Activated CD8-positive, alpha-beta T cell treated with anti-CD3 and anti-CD28 coated beads for 36 hours (primary cell): Measurements from ENCODE around the gene PTGER1. TPM values are rescaled to one million over a fixed set of nuclear protein-coding genes. Genes with fewer than 3 reads are reported as not detected.

ENCODE experiments used
- ATAC-seq: fragments of 200-7000 bp; cut with Tn5 transposase; one replicate; pipeline ENCODE4 v1.10.0; 2021; ENCODE audit warnings: mild to moderate bottlenecking, moderate library complexity
- CTCF ChIA-PET: fragments of 350-600 bp; sonication (Branson Sonifier 250); formaldehyde crosslinking; loops from one replicate; lab custom pipeline; 2021; ENCODE audit warnings: antibody characterized with exemption; lab: Charles Lee
- POLR2A ChIA-PET: fragments of 350-600 bp; sonication (Branson Sonifier 250); formaldehyde crosslinking; loops from one replicate; lab custom pipeline; 2021; ENCODE audit warnings: antibody characterized with exemption; lab: Charles Lee
- DNase-seq: peaks from one replicate; pipeline ENCODE4 v3.0.0-alpha.2; 2020
- H3K27ac Mint-ChIP-seq: one replicate; pipeline ENCODE4 v1.8.0; 2021; ENCODE audit warnings: mild to moderate bottlenecking, mixed read lengths
- H3K27me3 Mint-ChIP-seq: one replicate; pipeline ENCODE4 v1.8.0; 2021; ENCODE audit warnings: mixed read lengths
- H3K36me3 Mint-ChIP-seq: one replicate; pipeline ENCODE4 v1.8.0; 2021; ENCODE audit warnings: low read depth, mixed read lengths
- H3K4me1 Mint-ChIP-seq: one replicate; pipeline ENCODE4 v1.8.0; 2021; ENCODE audit warnings: low read depth, mixed read lengths
- H3K4me3 Mint-ChIP-seq: one replicate; pipeline ENCODE4 v1.8.0; 2021; ENCODE audit warnings: mild to moderate bottlenecking, moderate library complexity, mixed read lengths
- H3K9me3 Mint-ChIP-seq: one replicate; pipeline ENCODE4 v1.8.0; 2021; ENCODE audit warnings: mixed read lengths
- CTCF ChIP-seq: fragments of 200-600 bp; IDR thresholded peaks from one replicate; pipeline ENCODE4 v1.8.0; 2022; ENCODE audit warnings: antibody characterized with exemption, mild to moderate bottlenecking
- intact Hi-C: fragments of 100-400 bp; cut with micrococcal nuclease; formaldehyde crosslinking; loops from one replicate; pipeline ENCODE4 v1.10.0; 2022
- total RNA-seq, 2 experiments: library from RNA; stranded (reverse); gene quantifications; one replicate each; pipeline ENCODE4 v1.2.3, GENCODE V29; 2021

Gene PTGER1
- total RNA-seq, 2 experiments from 2014 or later: 0.43 TPM

DNA sequence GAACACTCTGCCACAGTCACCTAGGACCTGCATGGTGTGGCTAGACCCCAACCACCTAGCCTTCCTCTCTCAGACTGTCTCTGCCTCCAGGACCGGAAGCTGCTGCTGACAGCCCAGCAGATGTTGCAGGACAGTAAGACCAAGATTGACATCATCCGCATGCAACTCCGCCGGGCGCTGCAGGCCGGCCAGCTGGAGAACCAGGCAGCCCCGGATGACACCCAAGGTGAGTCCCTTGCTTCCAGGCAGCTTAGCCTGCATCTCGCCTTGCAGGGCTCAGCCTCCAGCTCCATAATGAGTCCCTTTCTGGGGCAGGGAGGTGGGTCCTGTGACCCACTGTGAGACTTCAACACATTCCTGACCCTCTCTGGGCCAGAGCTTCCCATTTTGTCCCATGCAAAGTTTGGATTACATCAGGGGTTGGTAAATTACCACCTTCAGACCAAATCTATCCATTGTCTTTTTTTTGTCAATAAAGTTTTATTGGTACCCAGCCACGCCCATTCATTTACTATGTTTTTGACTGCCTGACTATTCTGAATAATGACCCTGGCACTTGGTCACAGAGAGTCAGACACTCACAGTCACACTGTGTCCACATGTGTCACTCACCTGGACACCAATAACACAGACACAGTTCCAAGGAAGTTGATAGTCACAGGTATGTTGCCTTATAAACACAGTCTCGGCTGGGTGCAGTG, 28.7 kb downstream of the PTGER1 start:
- POLR2A ChIA-PET: interaction anchor here (0.5 kb wide), 1 partner anchor 19 kb away, joined by 3 read pairs; no protein-coding TSS in a partner anchor
- H3K4me1 Mint-ChIP-seq: peaks cover 14% of the 10 kb centered on the region

DNA sequence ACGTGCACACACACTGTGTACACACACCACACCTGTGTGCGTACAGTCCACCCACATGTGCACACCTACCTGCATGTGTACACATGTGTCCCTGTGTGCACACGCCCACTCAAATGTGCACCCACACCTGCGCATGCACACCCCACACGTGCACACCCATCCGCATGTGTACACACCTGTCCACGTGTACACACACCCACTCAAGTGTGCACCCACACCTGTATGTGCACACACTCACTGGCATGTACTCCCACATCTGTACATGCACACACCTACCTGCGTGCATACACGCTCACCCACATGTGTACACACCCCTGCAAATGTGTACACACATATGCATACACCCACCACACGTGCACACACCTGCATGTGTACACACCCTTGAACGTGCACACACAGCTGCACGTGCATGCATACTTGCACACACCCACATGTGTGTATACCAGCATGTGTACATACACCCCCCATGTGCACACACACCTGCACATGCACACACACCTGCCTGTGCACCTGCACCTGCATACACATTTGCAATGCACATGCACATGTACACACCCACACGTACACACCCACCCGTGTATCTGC, 31.4 kb downstream of the PTGER1 start:
- ChIA-PET CTCF (no interaction called here), POLR2A (no interaction called here)
- Mint-ChIP-seq H3K9me3 (no peaks in the 10 kb centered on the region), H3K4me1 (peaks cover 29% of the 10 kb centered on the region), H3K36me3 (peaks cover 49% of the 10 kb centered on the region), H3K27ac (no peak overlapping the region), H3K4me3 (no peak overlapping the region), H3K27me3 (no peaks in the 10 kb centered on the region)
- intact Hi-C loops: no loop called here
- no peak for DNase-seq
- ATAC-seq: no peak
- no peak for TF ChIP-seq CTCF

More for the DNA sequence above, 28.7 kb downstream of the PTGER1 start:
- CTCF ChIA-PET: interaction anchor here (1.0 to 1.5 kb wide), 3 partner anchors 21 to 85 kb away, joined by 3 read pairs; no protein-coding TSS in a partner anchor
- Mint-ChIP-seq H3K27ac (no peak overlapping the region), H3K9me3 (no peaks in the 10 kb centered on the region), H3K36me3 (peaks cover 55% of the 10 kb centered on the region), H3K4me3 (no peak overlapping the region), H3K27me3 (no peaks in the 10 kb centered on the region)
- ATAC-seq (no peak), DNase-seq (no peak)
- intact Hi-C loops: no loop called here
- TF ChIP-seq CTCF: no peak

DNA sequence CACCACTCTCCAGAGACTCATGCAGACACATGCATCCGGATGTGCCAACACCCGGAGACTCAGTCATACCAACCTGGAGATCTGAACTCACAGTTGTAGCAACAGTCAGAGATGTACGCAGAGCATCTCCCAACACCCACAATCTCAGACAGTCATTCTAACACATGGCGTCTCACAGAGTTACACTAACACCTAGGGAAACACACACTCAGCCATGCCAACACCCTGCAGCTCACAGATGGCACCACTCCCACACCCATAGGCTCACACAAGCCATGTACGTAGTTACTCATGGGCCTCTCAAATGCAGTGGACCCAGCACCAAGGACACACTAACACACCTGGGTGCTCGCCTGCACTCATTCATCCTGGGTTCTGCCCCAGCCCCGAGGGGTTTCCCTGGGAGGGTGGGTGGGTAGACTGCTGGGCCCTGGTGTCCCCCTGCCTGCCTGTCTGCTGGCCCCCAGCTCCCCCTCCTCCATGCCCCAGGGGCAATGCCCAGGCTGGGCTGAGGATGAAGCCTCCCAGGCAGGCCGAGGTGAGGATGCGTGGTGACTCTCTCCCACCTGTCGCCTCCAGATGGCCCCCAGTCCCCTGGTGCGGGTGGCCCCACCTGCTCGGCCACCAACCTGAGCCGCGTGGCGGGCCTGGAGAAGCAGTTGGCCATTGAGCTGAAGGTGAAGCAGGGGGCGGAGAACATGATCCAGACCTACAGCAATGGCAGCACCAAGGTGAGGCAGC, 32.1 kb downstream of the PTGER1 start:
- TF ChIP-seq CTCF: no peak
- Mint-ChIP-seq H3K4me1 (peaks cover 29% of the 10 kb centered on the region), H3K9me3 (no peaks in the 10 kb centered on the region), H3K4me3 (no peak overlapping the region), H3K27me3 (no peaks in the 10 kb centered on the region), H3K27ac (no peak overlapping the region), H3K36me3 (peaks cover 45% of the 10 kb centered on the region)
- ChIA-PET POLR2A (no interaction called here), CTCF (interaction anchor here (1.0 kb wide), 1 partner anchor 37 kb away, joined by 3 read pairs; no protein-coding TSS in a partner anchor)
- ATAC-seq (no peak), DNase-seq (no peak)
- intact Hi-C loops: no loop called here

DNA sequence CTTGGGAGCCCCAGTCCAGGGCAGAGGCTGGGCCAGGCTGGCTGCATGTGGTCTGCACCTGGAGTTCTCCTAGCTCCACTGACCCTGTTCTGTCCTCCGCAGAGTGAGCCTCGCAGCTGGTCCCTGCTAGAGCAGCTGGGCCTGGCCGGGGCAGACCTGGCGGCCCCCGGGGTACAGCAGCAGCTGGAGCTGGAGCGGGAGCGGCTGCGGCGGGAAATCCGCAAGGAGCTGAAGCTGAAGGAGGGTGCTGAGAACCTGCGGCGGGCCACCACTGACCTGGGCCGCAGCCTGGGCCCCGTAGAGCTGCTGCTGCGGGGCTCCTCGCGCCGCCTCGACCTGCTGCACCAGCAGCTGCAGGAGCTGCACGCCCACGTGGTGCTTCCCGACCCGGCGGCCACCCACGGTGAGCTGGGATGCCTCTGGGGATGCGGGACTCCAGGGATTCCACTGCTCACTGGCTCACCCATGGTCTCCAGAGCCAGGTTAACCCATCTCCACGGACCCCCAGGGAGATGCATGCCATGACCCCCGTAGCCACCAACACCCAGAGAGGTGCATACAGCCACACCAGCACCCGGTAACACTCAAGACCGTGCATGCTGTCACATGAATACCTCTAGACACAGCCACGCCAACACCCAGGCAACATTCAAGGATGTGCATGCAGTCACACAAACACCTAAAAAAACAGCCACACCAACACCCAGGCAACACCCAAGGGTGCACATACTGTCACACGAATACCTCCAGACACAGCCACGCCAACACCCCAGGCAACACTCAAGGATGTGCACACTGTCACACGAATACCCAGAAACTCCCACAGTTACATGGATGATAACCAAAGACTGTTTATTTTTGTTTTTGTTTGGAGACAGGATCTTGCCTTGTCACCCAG, 33.9 kb downstream of the PTGER1 start:
- DNase-seq (no peak), ATAC-seq (no peak)
- TF ChIP-seq CTCF: no peak
- ChIA-PET POLR2A (interaction anchor here (0.9 to 1.3 kb wide), 2 partner anchors 22 to 23 kb away, joined by 3 to 4 read pairs; partner anchors contain the start of gene DDX39A), CTCF (interaction anchor here (1.0 to 1.5 kb wide), 2 partner anchors 9 to 39 kb away, joined by 3 to 4 read pairs; partner anchors contain the start of gene PKN1)
- Mint-ChIP-seq H3K4me3 (peak overlapping the region; percentile 82), H3K9me3 (no peaks in the 10 kb centered on the region), H3K4me1 (peaks cover 30% of the 10 kb centered on the region), H3K27me3 (no peaks in the 10 kb centered on the region), H3K27ac (peak overlapping the region; percentile 25), H3K36me3 (peaks cover 43% of the 10 kb centered on the region)
- intact Hi-C loops: no loop called here
